Raji (cell line): ENCODE data around the gene FBXL16.

Source experiments
- POLR2A ChIP-seq: IDR thresholded peaks from 2 replicates; pipeline ENCODE4 v1.6.1; 2011; ENCODE audit warnings: low read depth, low read length, control low read depth; ENCODE audit not compliant: insufficient read depth

FBXL16 gene

DNA sequence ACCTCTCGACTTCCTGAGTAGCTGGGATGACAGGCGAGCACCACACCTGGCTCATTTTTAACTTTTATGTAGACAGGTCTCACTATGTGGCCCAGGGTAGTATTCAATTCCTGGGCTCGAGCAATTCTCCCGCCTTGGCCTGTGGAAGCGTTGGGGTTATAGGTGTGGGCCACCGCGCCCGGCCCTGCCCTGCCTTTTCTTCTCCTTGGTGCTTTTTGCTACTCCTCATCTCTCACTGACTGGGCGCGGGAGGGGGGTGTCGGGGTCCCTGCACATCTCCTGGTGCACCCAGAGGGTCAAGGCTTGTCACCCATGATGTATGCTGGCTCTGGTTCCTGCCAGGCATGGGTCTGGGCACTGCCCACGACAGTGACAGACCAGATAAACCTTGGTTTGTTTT is 61.0 kb downstream of the FBXL16 start:
- TF ChIP-seq POLR2A: no peak

DNA sequence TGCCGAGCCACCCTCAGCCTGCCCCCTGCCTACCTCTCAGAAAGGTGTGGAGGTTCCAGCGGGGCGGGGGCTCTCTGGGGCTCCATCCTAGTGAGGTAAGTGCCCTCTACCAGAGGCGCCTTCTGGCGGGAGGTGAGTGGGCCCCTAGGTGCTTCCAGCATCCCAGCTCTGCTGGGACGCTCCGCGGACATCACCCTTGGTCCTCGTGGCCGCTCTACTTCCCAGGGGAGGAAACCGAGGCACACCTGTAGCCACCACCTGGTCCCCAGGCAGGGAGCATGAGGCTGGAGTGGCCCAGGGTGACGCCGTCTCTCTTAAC is 62.6 kb downstream of the FBXL16 start:
- no peak for TF ChIP-seq POLR2A
